ENCODE data around the gene MAP4K2.

The MAP4K2 gene

GRCh38 chr11:64752175-64752970 lies 50.6 kb downstream of the MAP4K2 start:
- DNase-seq = no peak
- Histone ChIP-seq H3K4me2 (ENCODE audit: low read depth, low read length) (no peak overlapping the region), H3K4me1 (ENCODE audit: low read length) (no peaks in the 10 kb centered on the region)

GRCh38 chr11:64751580-64751979 lies 51.4 kb downstream of the MAP4K2 start:
- no peaks in the 10 kb centered on the region for H3K79me2 ChIP-seq (ENCODE audit: low read length)
- no peaks in the 10 kb centered on the region for H3K36me3 ChIP-seq (replicated peaks; ENCODE audit: insufficient read depth, low read length)
- H3K9ac ChIP-seq (ENCODE audit: low read length) = no peak overlapping the region
- H3K4me1 ChIP-seq (ENCODE audit: low read length) = no peaks in the 10 kb centered on the region
- no peak overlapping the region for H3K4me3 ChIP-seq (ENCODE audit: low read length)
- H4K20me1 ChIP-seq (ENCODE audit: insufficient read depth, low read length) = no peaks in the 10 kb centered on the region
- TF ChIP-seq, protein P1, sequence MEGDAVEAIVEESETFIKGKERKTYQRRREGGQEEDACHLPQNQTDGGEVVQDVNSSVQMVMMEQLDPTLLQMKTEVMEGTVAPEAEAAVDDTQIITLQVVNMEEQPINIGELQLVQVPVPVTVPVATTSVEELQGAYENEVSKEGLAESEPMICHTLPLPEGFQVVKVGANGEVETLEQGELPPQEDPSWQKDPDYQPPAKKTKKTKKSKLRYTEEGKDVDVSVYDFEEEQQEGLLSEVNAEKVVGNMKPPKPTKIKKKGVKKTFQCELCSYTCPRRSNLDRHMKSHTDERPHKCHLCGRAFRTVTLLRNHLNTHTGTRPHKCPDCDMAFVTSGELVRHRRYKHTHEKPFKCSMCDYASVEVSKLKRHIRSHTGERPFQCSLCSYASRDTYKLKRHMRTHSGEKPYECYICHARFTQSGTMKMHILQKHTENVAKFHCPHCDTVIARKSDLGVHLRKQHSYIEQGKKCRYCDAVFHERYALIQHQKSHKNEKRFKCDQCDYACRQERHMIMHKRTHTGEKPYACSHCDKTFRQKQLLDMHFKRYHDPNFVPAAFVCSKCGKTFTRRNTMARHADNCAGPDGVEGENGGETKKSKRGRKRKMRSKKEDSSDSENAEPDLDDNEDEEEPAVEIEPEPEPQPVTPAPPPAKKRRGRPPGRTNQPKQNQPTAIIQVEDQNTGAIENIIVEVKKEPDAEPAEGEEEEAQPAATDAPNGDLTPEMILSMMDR (IDR thresholded peaks at IDR 0.05; ENCODE audit: low read length) = no peak
- no peak for TF ChIP-seq EZH2 (optimal IDR thresholded peaks at IDR 0.05; ENCODE audit: low read depth, low read length)
- TF ChIP-seq EZH2phosphoT487 (IDR thresholded peaks at IDR 0.05; ENCODE audit: low read length) = no peak
- no peaks in the 10 kb centered on the region for H3F3A ChIP-seq (ENCODE audit: insufficient read depth, low read length)
- no peaks in the 10 kb centered on the region for H3K9me3 ChIP-seq (replicated peaks; ENCODE audit: insufficient read depth, low read length)
- peaks cover 19% of the 10 kb centered on the region for H3K27me3 ChIP-seq (replicated peaks; ENCODE audit: insufficient read depth, low read length)
- H3K27ac ChIP-seq (ENCODE audit: low read length) = no peak overlapping the region
- H3K4me2 ChIP-seq (ENCODE audit: low read depth, low read length) = no peak overlapping the region
- no peaks in the 10 kb centered on the region for H3K9me2 ChIP-seq (replicated peaks; ENCODE audit: insufficient read depth, low read length)
- H2AFZ ChIP-seq (ENCODE audit: low read length) = no peak overlapping the region
- DNase-seq = no peak

More at GRCh38 chr11:64752175-64752970, 50.6 kb downstream of the MAP4K2 start:
- H3F3A ChIP-seq (ENCODE audit: insufficient read depth, low read length) = no peaks in the 10 kb centered on the region
- H2AFZ ChIP-seq (ENCODE audit: low read length) = no peak overlapping the region
- TF ChIP-seq EZH2phosphoT487 (IDR thresholded peaks at IDR 0.05; ENCODE audit: low read length) = no peak
- no peak for TF ChIP-seq EZH2 (optimal IDR thresholded peaks at IDR 0.05; ENCODE audit: low read depth, low read length)
- TF ChIP-seq, protein P1 (IDR thresholded peaks at IDR 0.05; ENCODE audit: low read length) = no peak
- H3K9ac ChIP-seq (ENCODE audit: low read length) = no peak overlapping the region
- H3K36me3 ChIP-seq (replicated peaks; ENCODE audit: insufficient read depth, low read length) = no peaks in the 10 kb centered on the region
- H3K27ac ChIP-seq (ENCODE audit: low read length) = no peak overlapping the region
- H4K20me1 ChIP-seq (ENCODE audit: insufficient read depth, low read length) = no peaks in the 10 kb centered on the region
- no peaks in the 10 kb centered on the region for H3K9me2 ChIP-seq (replicated peaks; ENCODE audit: insufficient read depth, low read length)
- peaks cover 11% of the 10 kb centered on the region for H3K27me3 ChIP-seq (replicated peaks; ENCODE audit: insufficient read depth, low read length)
- H3K4me3 ChIP-seq (ENCODE audit: low read length) = no peak overlapping the region
- no peaks in the 10 kb centered on the region for H3K79me2 ChIP-seq (ENCODE audit: low read length)
- H3K9me3 ChIP-seq (replicated peaks; ENCODE audit: insufficient read depth, low read length) = no peaks in the 10 kb centered on the region

- no peak for DNase-seq
- Histone ChIP-seq H2AFZ (ENCODE audit: low read length) (no peak overlapping the region), H3K27me3 (replicated peaks; ENCODE audit: insufficient read depth, low read length) (peaks cover 23% of the 10 kb centered on the region), H3K9me2 (replicated peaks; ENCODE audit: insufficient read depth, low read length) (no peaks in the 10 kb centered on the region), H3K9me3 (replicated peaks; ENCODE audit: insufficient read depth, low read length) (no peaks in the 10 kb centered on the region), H4K20me1 (ENCODE audit: insufficient read depth, low read length) (no peaks in the 10 kb centered on the region), H3K4me1 (ENCODE audit: low read length) (no peaks in the 10 kb centered on the region), H3K79me2 (ENCODE audit: low read length) (no peaks in the 10 kb centered on the region), H3K4me3 (ENCODE audit: low read length) (no peak overlapping the region), H3K4me2 (ENCODE audit: low read depth, low read length) (no peak overlapping the region), H3K36me3 (replicated peaks; ENCODE audit: insufficient read depth, low read length) (no peaks in the 10 kb centered on the region), H3K9ac (ENCODE audit: low read length) (no peak overlapping the region), H3K27ac (ENCODE audit: low read length) (no peak overlapping the region), H3F3A (ENCODE audit: insufficient read depth, low read length) (no peaks in the 10 kb centered on the region)
- TF ChIP-seq EZH2phosphoT487 (IDR thresholded peaks at IDR 0.05; ENCODE audit: low read length) = no peak
- TF ChIP-seq EZH2 (optimal IDR thresholded peaks at IDR 0.05; ENCODE audit: low read depth, low read length) = no peak
- TF ChIP-seq, protein P1 (IDR thresholded peaks at IDR 0.05; ENCODE audit: low read length) = no peak
Measured at GRCh38 chr11:64751136-64751535, 51.9 kb downstream of the MAP4K2 start.

All from MM.1S (cell line).